ENCODE data around the gene CHGA. TPM values are rescaled to one million over a fixed set of nuclear protein-coding genes. Genes with fewer than 3 reads are reported as not detected.

The CHGA gene
- total RNA-seq, 4 donors from 2014 or later = 116 to 425 (median 310) TPM

DNA sequence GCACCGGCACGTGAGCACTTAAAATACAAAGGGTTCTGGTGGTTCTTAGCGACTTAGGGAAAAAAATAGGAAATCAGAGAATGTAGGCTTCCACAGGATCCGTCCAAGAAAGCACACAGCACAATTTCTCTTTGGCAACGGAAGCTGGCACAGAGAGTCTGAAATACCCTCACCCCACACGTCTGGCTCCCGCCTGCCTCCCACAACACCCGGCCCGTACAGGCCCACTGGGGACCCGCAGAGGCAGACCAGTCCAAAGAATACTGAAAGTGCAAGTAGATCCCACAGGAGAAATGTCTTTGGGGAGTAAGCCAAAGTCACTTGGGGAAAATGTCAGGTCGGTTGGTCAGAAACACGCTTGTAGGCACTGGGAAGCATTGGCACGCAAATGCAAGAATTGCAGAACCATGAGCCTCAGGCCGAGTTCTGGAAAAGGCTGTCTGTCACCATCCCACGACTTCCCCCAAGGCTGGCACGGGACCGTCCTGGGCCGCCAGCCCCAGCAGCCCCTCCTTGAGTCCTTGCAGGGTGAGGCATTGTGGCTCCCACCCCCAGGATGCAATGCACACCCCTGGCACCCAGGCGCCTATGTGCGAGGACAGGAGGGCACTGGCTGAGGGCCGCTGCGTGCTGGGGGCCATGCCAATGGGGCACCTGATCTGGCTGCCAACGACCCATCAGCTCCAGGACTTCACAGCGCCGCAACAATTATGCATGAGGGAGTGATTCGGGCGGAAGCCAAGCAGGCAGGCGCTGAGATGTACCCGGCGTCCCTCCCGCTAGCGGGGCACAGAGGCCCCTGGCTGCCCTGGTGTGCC lies 29.7 kb downstream of the CHGA start:
- Histone ChIP-seq H3K9me3 (no peaks in the 10 kb centered on the region), H3K4me3 (no peak overlapping the region), H3K4me1 (no peaks in the 10 kb centered on the region), H3K27me3 (no peaks in the 10 kb centered on the region), H3K36me3 (peaks cover 0 to 82% (median 0%) of the 10 kb centered on the region in 3 donors), H3K27ac (no peak overlapping the region)
- TF ChIP-seq, protein P1, sequence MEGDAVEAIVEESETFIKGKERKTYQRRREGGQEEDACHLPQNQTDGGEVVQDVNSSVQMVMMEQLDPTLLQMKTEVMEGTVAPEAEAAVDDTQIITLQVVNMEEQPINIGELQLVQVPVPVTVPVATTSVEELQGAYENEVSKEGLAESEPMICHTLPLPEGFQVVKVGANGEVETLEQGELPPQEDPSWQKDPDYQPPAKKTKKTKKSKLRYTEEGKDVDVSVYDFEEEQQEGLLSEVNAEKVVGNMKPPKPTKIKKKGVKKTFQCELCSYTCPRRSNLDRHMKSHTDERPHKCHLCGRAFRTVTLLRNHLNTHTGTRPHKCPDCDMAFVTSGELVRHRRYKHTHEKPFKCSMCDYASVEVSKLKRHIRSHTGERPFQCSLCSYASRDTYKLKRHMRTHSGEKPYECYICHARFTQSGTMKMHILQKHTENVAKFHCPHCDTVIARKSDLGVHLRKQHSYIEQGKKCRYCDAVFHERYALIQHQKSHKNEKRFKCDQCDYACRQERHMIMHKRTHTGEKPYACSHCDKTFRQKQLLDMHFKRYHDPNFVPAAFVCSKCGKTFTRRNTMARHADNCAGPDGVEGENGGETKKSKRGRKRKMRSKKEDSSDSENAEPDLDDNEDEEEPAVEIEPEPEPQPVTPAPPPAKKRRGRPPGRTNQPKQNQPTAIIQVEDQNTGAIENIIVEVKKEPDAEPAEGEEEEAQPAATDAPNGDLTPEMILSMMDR (IDR thresholded peaks at IDR 0.05) = no peak
- no peak for TF ChIP-seq POLR2A (IDR thresholded peaks at IDR 0.05)
- DNase-seq = no peak

- TF ChIP-seq, protein P1 (IDR thresholded peaks at IDR 0.05) = no peak
- TF ChIP-seq POLR2A (IDR thresholded peaks at IDR 0.05) = no peak
- no peak for DNase-seq
- H3K9me3 ChIP-seq = no peaks in the 10 kb centered on the region
- peaks cover 0 to 82% (median 0%) of the 10 kb centered on the region in 3 donors for H3K36me3 ChIP-seq
- H3K27me3 ChIP-seq = no peaks in the 10 kb centered on the region
- no peak overlapping the region for H3K4me3 ChIP-seq
- no peak overlapping the region for H3K27ac ChIP-seq
- H3K4me1 ChIP-seq = no peaks in the 10 kb centered on the region
These were observed 30.6 kb downstream of the CHGA start for GRCh38 chr14:92953526-92953925.

DNA sequence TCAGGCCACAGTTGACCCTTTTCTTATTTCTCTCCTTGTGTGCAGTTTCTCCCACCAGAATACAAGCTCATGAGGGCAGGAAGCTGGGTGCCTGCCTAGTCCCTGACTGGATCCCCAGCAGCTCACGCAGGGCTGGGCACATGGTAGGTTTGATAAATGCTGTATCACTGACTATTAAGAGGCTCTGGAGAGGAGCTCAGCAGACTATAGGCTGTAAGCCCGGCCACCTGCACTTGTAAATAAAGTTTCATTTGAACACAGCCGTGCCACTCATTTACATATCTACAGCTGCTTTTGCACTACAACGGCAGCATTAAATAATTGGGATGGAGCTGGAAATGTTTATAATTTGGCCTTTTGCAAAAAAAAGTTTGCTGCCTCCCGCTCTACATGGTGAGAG lies 32.0 kb downstream of the CHGA start:
- no peaks in the 10 kb centered on the region for H3K4me1 ChIP-seq
- DNase-seq = no peak
- TF ChIP-seq POLR2A (IDR thresholded peaks at IDR 0.05) = no peak
- TF ChIP-seq, protein P1 (IDR thresholded peaks at IDR 0.05) = no peak
- no peaks in the 10 kb centered on the region for H3K27me3 ChIP-seq
- peaks cover 0 to 82% (median 0%) of the 10 kb centered on the region in 3 donors for H3K36me3 ChIP-seq
- no peaks in the 10 kb centered on the region for H3K9me3 ChIP-seq
- no peak overlapping the region for H3K4me3 ChIP-seq
- H3K27ac ChIP-seq = no peak overlapping the region

DNA sequence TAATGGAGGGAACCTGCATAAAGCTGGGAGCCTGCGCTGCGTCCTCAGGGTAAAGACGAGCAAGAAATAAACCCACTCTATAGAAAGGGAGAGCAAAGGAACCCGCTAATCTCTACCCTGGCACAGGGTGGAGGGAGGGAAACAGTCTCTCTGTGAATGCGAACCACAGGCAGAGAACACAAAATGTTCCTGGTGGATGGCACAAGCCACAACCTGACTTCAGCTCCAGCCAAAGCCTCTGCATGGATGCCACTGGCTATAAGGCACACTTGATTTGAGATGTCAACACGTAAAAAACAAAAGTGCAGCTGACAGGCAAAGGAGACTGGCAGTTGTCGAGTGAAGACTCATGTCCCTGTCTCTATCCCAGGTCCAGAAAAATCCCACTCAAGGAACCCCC lies 32.4 kb downstream of the CHGA start:
- no peaks in the 10 kb centered on the region for H3K9me3 ChIP-seq
- no peaks in the 10 kb centered on the region for H3K27me3 ChIP-seq
- no peak overlapping the region for H3K4me3 ChIP-seq
- DNase-seq = no peak
- no peak for TF ChIP-seq POLR2A (IDR thresholded peaks at IDR 0.05)
- TF ChIP-seq, protein P1 (IDR thresholded peaks at IDR 0.05) = no peak
- no peak overlapping the region for H3K27ac ChIP-seq
- H3K36me3 ChIP-seq = peaks cover 0 to 82% (median 0%) of the 10 kb centered on the region in 3 donors
- no peaks in the 10 kb centered on the region for H3K4me1 ChIP-seq

DNA sequence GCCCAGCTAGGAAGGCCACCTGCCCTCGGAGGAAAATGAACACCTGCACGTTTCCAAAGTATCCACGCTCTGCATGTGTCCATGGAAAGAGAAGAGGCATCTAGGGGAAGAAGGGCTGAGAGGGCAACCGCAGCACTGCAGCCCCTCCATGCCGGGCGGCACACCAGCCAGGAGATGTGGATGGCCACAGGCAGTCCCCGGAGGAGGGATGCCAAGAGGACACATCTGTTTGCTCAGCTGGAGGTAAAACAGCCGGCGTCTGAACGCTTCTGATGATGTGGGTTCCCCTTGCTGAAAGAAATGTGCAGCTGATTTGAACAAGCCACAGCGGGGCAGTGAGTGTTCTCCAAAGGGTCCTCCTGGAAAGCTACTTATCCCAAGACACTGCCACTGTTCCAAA lies 34.0 kb downstream of the CHGA start:
- no peak for TF ChIP-seq POLR2A (IDR thresholded peaks at IDR 0.05)
- TF ChIP-seq, protein P1 (IDR thresholded peaks at IDR 0.05) = no peak
- no peaks in the 10 kb centered on the region for H3K9me3 ChIP-seq
- H3K27ac ChIP-seq = no peak overlapping the region
- no peaks in the 10 kb centered on the region for H3K27me3 ChIP-seq
- H3K4me1 ChIP-seq = no peaks in the 10 kb centered on the region
- peaks cover 0 to 82% (median 0%) of the 10 kb centered on the region in 3 donors for H3K36me3 ChIP-seq
- no peak for DNase-seq
- H3K4me3 ChIP-seq = no peak overlapping the region

Data from Peyer's patch (tissue), 4 donors.